HG03442 (cell line): Measurements from ENCODE around the gene CHD5.
"Not testable (repeated sequence)": the region's sequence is repeated elsewhere in the genome, so short reads cannot be mapped to it uniquely, and the experiment has no call there.

ENCODE experiments used
- ATAC-seq: cut with Tn5 transposase; IDR thresholded peaks from one replicate; pipeline ENCODE4 v1.9.1; 2021; ENCODE audit warnings: mild to moderate bottlenecking, moderate library complexity; ENCODE audit not compliant: unreplicated experiment

CHD5 gene

GRCh38 chr1:6088956-6089355 is 91.2 kb downstream of the CHD5 start:
- no peak for ATAC-seq

- ATAC-seq, result no peak
Observed at GRCh38 chr1:6087958-6088357, 92.2 kb downstream of the CHD5 start.

- no peak for ATAC-seq
Observed at GRCh38 chr1:6087377-6087772, 92.7 kb downstream of the CHD5 start.

GRCh38 chr1:6086762-6087376 is 93.3 kb downstream of the CHD5 start:
- no peak for ATAC-seq

- no peak for ATAC-seq
Observed at GRCh38 chr1:6086358-6086757, 93.8 kb downstream of the CHD5 start.

- ATAC-seq, result no peak
Observed at GRCh38 chr1:6085666-6086065, 94.5 kb downstream of the CHD5 start.

- ATAC-seq, result no peak
Observed at GRCh38 chr1:6084781-6085495, 95.2 kb downstream of the CHD5 start.

GRCh38 chr1:6083801-6084446 is 96.2 kb downstream of the CHD5 start:
- ATAC-seq, result no peak

GRCh38 chr1:6083385-6083784 is 96.7 kb downstream of the CHD5 start:
- ATAC-seq, result no peak

- no peak for ATAC-seq
Observed at GRCh38 chr1:6082430-6082971, 97.6 kb downstream of the CHD5 start.

- ATAC-seq, result no peak
Observed at GRCh38 chr1:6081901-6082300, 98.2 kb downstream of the CHD5 start.

GRCh38 chr1:6080469-6080868 is 99.7 kb downstream of the CHD5 start:
- ATAC-seq, result no peak

- no peak for ATAC-seq
Observed at GRCh38 chr1:6077919-6078318, 102.2 kb downstream of the CHD5 start.

GRCh38 chr1:6077506-6077905 is 102.6 kb downstream of the CHD5 start:
- ATAC-seq, result no peak

GRCh38 chr1:6077061-6077460 is 103.1 kb downstream of the CHD5 start:
- not testable (repeated sequence) for ATAC-seq

GRCh38 chr1:6075748-6076147 is 104.4 kb downstream of the CHD5 start:
- ATAC-seq, result no peak

GRCh38 chr1:6074192-6074901 is 105.8 kb downstream of the CHD5 start:
- no peak for ATAC-seq

- ATAC-seq, result no peak
Observed at GRCh38 chr1:6073480-6074053, 106.6 kb downstream of the CHD5 start.

GRCh38 chr1:6072774-6073479 is 107.2 kb downstream of the CHD5 start:
- ATAC-seq, result no peak

- ATAC-seq, result no peak
Observed at GRCh38 chr1:6071219-6071618, 108.9 kb downstream of the CHD5 start.
